HEK293 (cell line): ENCODE data around the gene DGKB.

Experiments used
- CTCF ChIA-PET: fragments of 350-600 bp; formaldehyde crosslinking; extraction: SDS; loops from one replicate; lab custom pipeline; 2021; ENCODE audit warnings: antibody characterized with exemption; lab: Yijun Ruan, JAX
- POLR2A ChIA-PET: fragments of 300-600 bp; formaldehyde crosslinking; extraction: SDS; loops from one replicate; lab custom pipeline; 2020; ENCODE audit warnings: antibody characterized with exemption, inconsistent platforms; lab: Yijun Ruan, JAX
- H3K27ac ChIP-seq: fragments of 200-500 bp; sonication (Bioruptor generic); 2 replicates; pipeline ENCODE4 v1.5.1; 2014; ENCODE audit warnings: low read depth, low read length, control low read depth, inconsistent platforms; ENCODE audit errors: extremely low read depth
- H3K36me3 ChIP-seq, 2 experiments: fragments of 200-500 bp in 1 of 2; sonication (Bioruptor generic) in 1 of 2; 1 replicate in 1 of 2; 2 replicates in 1 of 2; pipeline ENCODE4 v1.5.1; 2014 to 2017; ENCODE audit warnings: inconsistent platforms in 2 of 2, low read length in 2 of 2; ENCODE audit not compliant: control insufficient read depth in 2 of 2, insufficient read depth in 1 of 2
- H3K4me1 ChIP-seq: fragments of 200-500 bp; sonication (Bioruptor generic); 2 replicates; pipeline ENCODE4 v1.5.1; 2014; ENCODE audit warnings: mild to moderate bottlenecking, low read length, inconsistent platforms; ENCODE audit not compliant: control insufficient read depth, insufficient read depth
- H3K4me3 ChIP-seq: 2 replicates; pipeline ENCODE4 v1.5.1; 2011; ENCODE audit warnings: low read depth, mild to moderate bottlenecking, control low read depth, low read length, moderate library complexity
- H3K9me3 ChIP-seq: fragments of 200-500 bp; sonication (Bioruptor generic); 2 replicates; pipeline ENCODE4 v1.5.1; 2014; ENCODE audit warnings: low read depth, low read length, inconsistent platforms; ENCODE audit not compliant: control insufficient read depth, insufficient read depth
- GFI1B ChIP-seq: fragments of 450-650 bp; formaldehyde crosslinking; IDR thresholded peaks from 2 replicates; pipeline ENCODE4 v1.5.1; 2016; ENCODE audit warnings: missing biosample characterization, missing genetic modification characterization
- GLIS1 ChIP-seq: fragments of 450-650 bp; formaldehyde crosslinking; IDR thresholded peaks from 2 replicates; pipeline ENCODE4 v1.5.1; 2016; ENCODE audit warnings: missing biosample characterization, missing genetic modification characterization
- KLF10 ChIP-seq: fragments of 450-650 bp; IDR thresholded peaks from 2 replicates; pipeline ENCODE4 v1.5.1; 2018; ENCODE audit warnings: missing biosample characterization, mild to moderate bottlenecking, missing genetic modification characterization
- KLF8 ChIP-seq: fragments of 450-650 bp; formaldehyde crosslinking; IDR thresholded peaks from 2 replicates; pipeline ENCODE4 v1.5.1; 2016; ENCODE audit warnings: missing biosample characterization, missing genetic modification characterization
- PRDM2 ChIP-seq: fragments of 450-650 bp; formaldehyde crosslinking; IDR thresholded peaks from 2 replicates; pipeline ENCODE4 v1.5.1; 2016; ENCODE audit warnings: missing biosample characterization, missing genetic modification characterization, borderline replicate concordance
- SP7 ChIP-seq: fragments of 450-650 bp; formaldehyde crosslinking; IDR thresholded peaks from 2 replicates; pipeline ENCODE4 v1.5.1; 2016; ENCODE audit warnings: missing biosample characterization, missing genetic modification characterization
- ZBTB26 ChIP-seq: fragments of 450-650 bp; formaldehyde crosslinking; optimal IDR thresholded peaks from 2 replicates; pipeline ENCODE3; 2016; ENCODE audit warnings: missing biosample characterization, mild to moderate bottlenecking, missing genetic modification characterization
- ZNF146 ChIP-seq: fragments of 450-650 bp; formaldehyde crosslinking; IDR thresholded peaks from 2 replicates; pipeline ENCODE4 v1.5.1; 2016; ENCODE audit warnings: missing biosample characterization, missing genetic modification characterization
- ZNF16 ChIP-seq: fragments of 450-650 bp; formaldehyde crosslinking; IDR thresholded peaks from 2 replicates; pipeline ENCODE4 v1.5.1; 2016; ENCODE audit warnings: low read depth, missing biosample characterization, missing genetic modification characterization
- ZNF19 ChIP-seq: fragments of 450-650 bp; formaldehyde crosslinking; IDR thresholded peaks from 2 replicates; pipeline ENCODE4; 2016; ENCODE audit warnings: missing biosample characterization, missing genetic modification characterization, low read depth
- ZNF274 ChIP-seq, 2 experiments: fragments of 200-500 bp in 1 of 2; fragments of 450-650 bp in 1 of 2; sonication (Bioruptor generic) in 1 of 2; formaldehyde crosslinking in 1 of 2; IDR thresholded peaks; 2 replicates each; pipeline versions ENCODE4 v1.5.1 to v1.6.1; 2014 to 2016; ENCODE audit warnings: borderline replicate concordance in 1 of 2, inconsistent platforms in 1 of 2, low read length in 1 of 2, missing biosample characterization in 1 of 2, missing genetic modification characterization in 1 of 2
- ZNF354C ChIP-seq: fragments of 450-650 bp; formaldehyde crosslinking; IDR thresholded peaks from 2 replicates; pipeline ENCODE4 v1.5.1; 2016; ENCODE audit warnings: missing biosample characterization, missing genetic modification characterization, low read depth, borderline replicate concordance
- ZNF423 ChIP-seq: fragments of 450-650 bp; formaldehyde crosslinking; IDR thresholded peaks from 2 replicates; pipeline ENCODE4 v1.5.1; 2016; ENCODE audit warnings: missing biosample characterization, missing genetic modification characterization
- ZNF473 ChIP-seq: fragments of 450-650 bp; formaldehyde crosslinking; IDR thresholded peaks from 2 replicates; pipeline ENCODE4 v1.5.1; 2017; ENCODE audit warnings: missing biosample characterization, missing genetic modification characterization
- ZNF600 ChIP-seq: fragments of 450-650 bp; formaldehyde crosslinking; IDR thresholded peaks from 2 replicates; pipeline ENCODE4 v1.5.1; 2016; ENCODE audit warnings: missing biosample characterization, missing genetic modification characterization
- ZNF677 ChIP-seq: fragments of 450-650 bp; IDR thresholded peaks from 2 replicates; pipeline ENCODE4 v1.5.0; 2018; ENCODE audit warnings: missing biosample characterization, mild to moderate bottlenecking, missing genetic modification characterization, moderate library complexity
- ZNF791 ChIP-seq: fragments of 450-650 bp; formaldehyde crosslinking; IDR thresholded peaks from 2 replicates; pipeline ENCODE4 v1.5.1; 2016; ENCODE audit warnings: missing biosample characterization, missing genetic modification characterization
- ZNF792 ChIP-seq: fragments of 450-650 bp; formaldehyde crosslinking; IDR thresholded peaks from 2 replicates; pipeline ENCODE4 v1.5.1; 2016; ENCODE audit warnings: missing biosample characterization, missing genetic modification characterization
- ZSCAN30 ChIP-seq: fragments of 450-650 bp; IDR thresholded peaks from 2 replicates; pipeline ENCODE4 v1.5.1; 2018; ENCODE audit warnings: missing biosample characterization, mild to moderate bottlenecking, missing genetic modification characterization, moderate library complexity
- ZSCAN5A ChIP-seq: fragments of 450-650 bp; formaldehyde crosslinking; IDR thresholded peaks from 2 replicates; pipeline ENCODE4 v1.5.1; 2016; ENCODE audit warnings: missing biosample characterization, missing genetic modification characterization

DGKB gene

DNA sequence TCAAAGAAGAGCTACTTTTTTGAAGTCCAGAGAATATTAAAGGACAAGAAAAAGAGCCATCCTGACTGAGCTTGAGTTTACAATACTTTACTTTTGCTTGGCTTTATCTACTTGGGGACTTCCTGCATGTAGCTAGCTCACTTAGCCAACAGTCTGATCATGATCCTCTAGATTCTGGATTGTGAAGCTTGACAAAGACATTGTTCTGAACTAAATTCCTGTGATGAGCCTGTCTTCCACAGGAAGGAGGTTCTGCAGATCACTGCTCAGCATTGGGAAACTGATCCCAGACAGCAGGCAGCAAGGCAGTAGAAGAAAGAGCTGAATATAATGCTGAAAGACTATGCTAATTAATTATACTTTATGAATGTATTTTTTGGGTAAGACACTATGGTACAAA lies 296.4 kb downstream of the DGKB start:
- H3K4me3 ChIP-seq, result no peak overlapping the region
- no peaks in the 10 kb centered on the region for H3K9me3 ChIP-seq
- H3K27ac ChIP-seq, result no peak overlapping the region
- POLR2A ChIA-PET, result no interaction called here
- TF ChIP-seq ZNF792 (tag by site-specific recombination), result no peak
- TF ChIP-seq ZNF423, result no peak
- no peak for TF ChIP-seq KLF10
- no peak for TF ChIP-seq ZNF600 (tag by site-specific recombination)
- TF ChIP-seq ZNF146 (tag by site-specific recombination), result no peak
- TF ChIP-seq ZNF16 (tag by site-specific recombination), result no peak
- no peak for TF ChIP-seq ZBTB26
- no peak for TF ChIP-seq ZNF19
- TF ChIP-seq GFI1B (tag by site-specific recombination), result no peak
- TF ChIP-seq ZNF677 (tag by site-specific recombination), result no peak
- no peak for TF ChIP-seq KLF8 (tag by site-specific recombination)
- TF ChIP-seq ZNF354C (tag by site-specific recombination), result no peak
- no peak for TF ChIP-seq ZSCAN5A (tag by site-specific recombination)
- no peak for TF ChIP-seq ZNF473 (tag by site-specific recombination)
- no peak for TF ChIP-seq ZSCAN30
- no peak for TF ChIP-seq ZNF274 (IDR thresholded peaks at IDR 0.05; ENCODE audit: low read length)
- no peak for TF ChIP-seq ZNF274 (tag by site-specific recombination; IDR thresholded peaks at IDR 0.05; ENCODE audit: borderline replicate concordance)
- TF ChIP-seq PRDM2 (tag by site-specific recombination), result no peak
- no peak for TF ChIP-seq ZNF791
- TF ChIP-seq SP7, result no peak
- TF ChIP-seq GLIS1 (tag by site-specific recombination), result no peak
- CTCF ChIA-PET, result no interaction called here
- no peaks in the 10 kb centered on the region for H3K4me1 ChIP-seq
- H3K36me3 ChIP-seq, result no peaks in the 10 kb centered on the region
